ENCODE data around the gene VEGFA. TPM values are rescaled to one million over a fixed set of nuclear protein-coding genes. Genes with fewer than 3 reads are reported as not detected.

Gene VEGFA
- polyA plus RNA-seq, 1 donor from 2014 or later: 7.3 TPM

- Histone ChIP-seq H3K9me2 (ENCODE audit: insufficient read depth, low read length) (no peaks in the 10 kb centered on the region), H3K36me3 (ENCODE audit: insufficient read depth, low read length) (no peaks in the 10 kb centered on the region), H3K4me2 (ENCODE audit: low read length) (no peak overlapping the region), H4K20me1 (ENCODE audit: insufficient read depth) (no peaks in the 10 kb centered on the region), H3K27me3 (ENCODE audit: insufficient read depth, low read depth, low read length) (peaks cover 7% of the 10 kb centered on the region), H3K9me3 (ENCODE audit: low read length) (no peaks in the 10 kb centered on the region), H3K4me3 (ENCODE audit: low read length) (no peak overlapping the region), H3K27ac (ENCODE audit: low read length) (no peak overlapping the region), H3F3A (ENCODE audit: insufficient read depth, low read length, poor library complexity, severe bottlenecking) (no peaks in the 10 kb centered on the region), H3K79me2 (replicated peaks; ENCODE audit: insufficient read depth, low read length) (peaks cover 13% of the 10 kb centered on the region), H3K9ac (ENCODE audit: low read length) (no peak overlapping the region), H2AFZ (ENCODE audit: low read depth, low read length) (no peak overlapping the region)
- TF ChIP-seq RAD21 (conservative IDR thresholded peaks at IDR 0.05) (no peak), SMC3 (conservative IDR thresholded peaks at IDR 0.05; ENCODE audit: poor library complexity) (no peak), TAF1 (IDR thresholded peaks at IDR 0.05; ENCODE audit: low read depth) (no peak), EP300 (conservative IDR thresholded peaks at IDR 0.05; ENCODE audit: poor library complexity, severe bottlenecking) (no peak), POLR2AphosphoS5 (IDR thresholded peaks at IDR 0.05) (no peak), CTCF (IDR thresholded peaks at IDR 0.05; ENCODE audit: poor library complexity, severe bottlenecking) (no peak), MXI1 (conservative IDR thresholded peaks at IDR 0.05; ENCODE audit: poor library complexity, severe bottlenecking) (no peak), EZH2 (IDR thresholded peaks at IDR 0.05; ENCODE audit: borderline replicate concordance, insufficient read depth, low read length, poor library complexity, severe bottlenecking) (no peak), REST (IDR thresholded peaks at IDR 0.05; ENCODE audit: borderline replicate concordance) (no peak)
Measured at GRCh38 chr6:43776799-43777776, 7.1 kb downstream of the VEGFA start.

- Histone ChIP-seq H3K27ac (ENCODE audit: low read length) (no peak overlapping the region), H4K20me1 (ENCODE audit: insufficient read depth) (no peaks in the 10 kb centered on the region), H3K4me3 (ENCODE audit: low read length) (no peak overlapping the region), H2AFZ (ENCODE audit: low read depth, low read length) (no peak overlapping the region), H3K36me3 (ENCODE audit: insufficient read depth, low read length) (no peaks in the 10 kb centered on the region), H3K27me3 (ENCODE audit: insufficient read depth, low read depth, low read length) (no peaks in the 10 kb centered on the region), H3K4me2 (ENCODE audit: low read length) (no peak overlapping the region), H3K9ac (ENCODE audit: low read length) (no peak overlapping the region), H3K9me2 (ENCODE audit: insufficient read depth, low read length) (no peaks in the 10 kb centered on the region), H3F3A (ENCODE audit: insufficient read depth, low read length, poor library complexity, severe bottlenecking) (no peaks in the 10 kb centered on the region), H3K79me2 (replicated peaks; ENCODE audit: insufficient read depth, low read length) (peaks cover 2% of the 10 kb centered on the region), H3K9me3 (ENCODE audit: low read length) (no peaks in the 10 kb centered on the region)
- no peak for TF ChIP-seq REST (IDR thresholded peaks at IDR 0.05; ENCODE audit: borderline replicate concordance)
- TF ChIP-seq CTCF (IDR thresholded peaks at IDR 0.05; ENCODE audit: poor library complexity, severe bottlenecking): no peak
- no peak for TF ChIP-seq MXI1 (conservative IDR thresholded peaks at IDR 0.05; ENCODE audit: poor library complexity, severe bottlenecking)
- no peak for TF ChIP-seq SMC3 (conservative IDR thresholded peaks at IDR 0.05; ENCODE audit: poor library complexity)
- TF ChIP-seq TAF1 (IDR thresholded peaks at IDR 0.05; ENCODE audit: low read depth): no peak
- TF ChIP-seq RAD21 (conservative IDR thresholded peaks at IDR 0.05): no peak
- TF ChIP-seq POLR2AphosphoS5 (IDR thresholded peaks at IDR 0.05): no peak
- TF ChIP-seq EZH2 (IDR thresholded peaks at IDR 0.05; ENCODE audit: borderline replicate concordance, insufficient read depth, low read length, poor library complexity, severe bottlenecking): no peak
- no peak for TF ChIP-seq EP300 (conservative IDR thresholded peaks at IDR 0.05; ENCODE audit: poor library complexity, severe bottlenecking)
Measured at GRCh38 chr6:43778131-43778855, 8.3 kb downstream of the VEGFA start.

Measured in neural cell (in vitro differentiated cells).